NT2/D1 (cell line): ENCODE data around the gene SPEM1.

ENCODE experiments used
- SUZ12 ChIP-seq: IDR thresholded peaks from 2 replicates; pipeline ENCODE4 v1.6.1; 2011; ENCODE audit not compliant: insufficient read length, insufficient read depth; ENCODE audit errors: extremely low read depth
- YY1 ChIP-seq: IDR thresholded peaks from 2 replicates; pipeline ENCODE4 v1.6.1; 2011; ENCODE audit not compliant: insufficient read length, insufficient read depth
- ZNF274 ChIP-seq: IDR thresholded peaks from 2 replicates; pipeline ENCODE4 v1.6.1; 2011; ENCODE audit warnings: mild to moderate bottlenecking, low read depth, low read length

- no peak for TF ChIP-seq YY1
- no peak for TF ChIP-seq ZNF274
- TF ChIP-seq SUZ12: no peak
These were observed 6.2 kb downstream of the SPEM1 start for GRCh38 chr17:7426203-7426863.
